OCI-LY3 (cell line): ENCODE measurements around the gene SPA17.

Experiments used
- CTCF ChIP-seq: fragments of 200-600, 300-600 bp; sonication (generic); IDR thresholded peaks from 2 replicates; pipeline ENCODE4 v1.5.1; 2014; ENCODE audit warnings: antibody characterized with exemption, low read length, low read depth
- EZH2phosphoT487 ChIP-seq: fragments of 200-600 bp; shearing (Covaris generic); IDR thresholded peaks from 2 replicates; pipeline ENCODE4 v1.6.1; 2018; ENCODE audit warnings: antibody characterized with exemption, mixed run types, low read depth

GRCh38 chr11:124638500-124638899 lies 35.2 kb upstream of the SPA17 start:
- TF ChIP-seq CTCF, result no peak
- no peak for TF ChIP-seq EZH2phosphoT487
